HepG2 (cell line): ENCODE measurements around the gene WTAP. TPM values are rescaled to one million over a fixed set of nuclear protein-coding genes. Genes with fewer than 3 reads are reported as not detected.
A peak's percentile ranks its signal among the peaks of the same experiment; 100 is the strongest.

Source experiments
- CBX2 ChIP-seq, 2 experiments: fragments of 200-600 bp in 1 of 2; sonication (generic); formaldehyde crosslinking in 1 of 2; IDR thresholded peaks; 2 replicates each; pipeline versions ENCODE4 v1.7.0 to v1.8.1; 2018 to 2022; ENCODE audit warnings: low read depth in 2 of 2, low read length in 1 of 2, mild to moderate bottlenecking in 1 of 2, missing genetic modification reagents in 1 of 2
- ELF1 ChIP-seq: sonication (generic); formaldehyde crosslinking; IDR thresholded peaks from 2 replicates; pipeline ENCODE4 v1.4.0; 2020; ENCODE audit warnings: missing genetic modification reagents
- FOXM1 ChIP-seq: sonication (generic); formaldehyde crosslinking; IDR thresholded peaks from 2 replicates; pipeline ENCODE4 v1.5.0; 2020; ENCODE audit warnings: missing genetic modification reagents
- GLI4 ChIP-seq: sonication (generic); formaldehyde crosslinking; IDR thresholded peaks from 2 replicates; pipeline ENCODE4 v1.5.1; 2020; ENCODE audit warnings: missing genetic modification reagents, mild to moderate bottlenecking, moderate library complexity, borderline replicate concordance
- HOXA9 ChIP-seq: sonication (generic); formaldehyde crosslinking; IDR thresholded peaks from 2 replicates; pipeline ENCODE4 v1.8.1; 2022; ENCODE audit warnings: missing genetic modification reagents, mild to moderate bottlenecking, moderate library complexity, borderline replicate concordance
- IKZF5 ChIP-seq: IDR thresholded peaks from 2 replicates; pipeline ENCODE4 v1.6.1; 2018; ENCODE audit warnings: missing genetic modification reagents, mild to moderate bottlenecking, missing compliant biosample characterization
- KAT2B ChIP-seq: fragments of 150-350 bp; IDR thresholded peaks from 2 replicates; pipeline ENCODE4 v1.6.1; 2014; ENCODE audit warnings: low read depth, low read length, borderline replicate concordance
- MXD3 ChIP-seq: IDR thresholded peaks from 2 replicates; pipeline ENCODE4 v1.6.1; 2016; ENCODE audit warnings: mild to moderate bottlenecking, missing biosample characterization, missing genetic modification reagents
- SP140L ChIP-seq: sonication (generic); formaldehyde crosslinking; IDR thresholded peaks from 2 replicates; pipeline ENCODE4 v1.4.0; 2020; ENCODE audit warnings: missing genetic modification reagents, borderline replicate concordance
- TBP ChIP-seq: sonication (generic); formaldehyde crosslinking; IDR thresholded peaks from 2 replicates; pipeline ENCODE4 v1.5.0; 2020; ENCODE audit warnings: missing genetic modification reagents
- THAP7 ChIP-seq: sonication (generic); formaldehyde crosslinking; IDR thresholded peaks from 2 replicates; pipeline ENCODE4 v1.8.1; 2023; ENCODE audit warnings: mild to moderate bottlenecking, missing genetic modification reagents
- ZBTB7B ChIP-seq: sonication (generic); formaldehyde crosslinking; IDR thresholded peaks from 2 replicates; pipeline ENCODE4 v1.4.0; 2020; ENCODE audit warnings: missing genetic modification reagents
- ZKSCAN1 ChIP-seq: fragments of 150-350 bp; IDR thresholded peaks from 2 replicates; pipeline ENCODE4 v1.6.1; 2014; ENCODE audit warnings: low read length
- ZNF101 ChIP-seq: sonication (generic); formaldehyde crosslinking; IDR thresholded peaks from 2 replicates; pipeline ENCODE4 v1.4.0; 2020; ENCODE audit warnings: mild to moderate bottlenecking, low read depth, missing genetic modification reagents, borderline replicate concordance
- ZNF460 ChIP-seq: sonication (generic); formaldehyde crosslinking; IDR thresholded peaks from 2 replicates; pipeline ENCODE4 v1.5.1; 2020; ENCODE audit warnings: missing genetic modification reagents, mild to moderate bottlenecking, borderline replicate concordance
- ZNF816 ChIP-seq: sonication (generic); formaldehyde crosslinking; IDR thresholded peaks from 2 replicates; pipeline ENCODE4 v1.8.0; 2022; ENCODE audit warnings: missing genetic modification reagents, mild to moderate bottlenecking, borderline replicate concordance
- polyA plus RNA-seq, 8 experiments: library from polyadenylated mRNA; depleted of rRNA in 3 of 8; stranded (reverse) in 7 of 8; unstranded in 1 of 8; fragments of >200 nt; fragmentation: Illumina TruSeq in 4 of 8; extraction: Trizol in 4 of 8; gene quantifications; 2 replicates each; pipeline versions ENCODE4 v1.2.1 to v1.2.3, GENCODE V29; 2011 to 2016; ENCODE audit warnings: low read depth in 4 of 8, missing spikeins in 1 of 8, mixed read lengths in 1 of 8; ENCODE audit not compliant: insufficient read depth in 1 of 8
- total RNA-seq, 5 experiments: library from RNA; depleted of rRNA; stranded (reverse); fragments of >200 nt; fragmentation: Illumina TruSeq; extraction: Trizol; gene quantifications; 2 replicates each; pipeline ENCODE4 v1.2.3, GENCODE V29; 2016; ENCODE audit warnings: low read depth in 1 of 5
- TF ChIP-seq, protein P1 (sequence below): sonication (generic); formaldehyde crosslinking; IDR thresholded peaks from 2 replicates; pipeline ENCODE4 v1.8.0; 2022; ENCODE audit warnings: mild to moderate bottlenecking, missing genetic modification reagents
- TF ChIP-seq, protein P2 (sequence below): sonication (generic); formaldehyde crosslinking; IDR thresholded peaks from 2 replicates; pipeline ENCODE4 v1.4.0; 2020; ENCODE audit warnings: missing genetic modification reagents
- TF ChIP-seq, protein P3 (sequence below): IDR thresholded peaks from 2 replicates; pipeline ENCODE4 v1.6.1; 2016; ENCODE audit warnings: missing compliant biosample characterization, missing genetic modification reagents, borderline replicate concordance

WTAP gene
- total and polyA plus RNA-seq, 2 of the 13 experiments (the other 11 are each of a cell fraction or from before 2014, with no cell fraction given) = 31.6 to 167 TPM

DNA sequence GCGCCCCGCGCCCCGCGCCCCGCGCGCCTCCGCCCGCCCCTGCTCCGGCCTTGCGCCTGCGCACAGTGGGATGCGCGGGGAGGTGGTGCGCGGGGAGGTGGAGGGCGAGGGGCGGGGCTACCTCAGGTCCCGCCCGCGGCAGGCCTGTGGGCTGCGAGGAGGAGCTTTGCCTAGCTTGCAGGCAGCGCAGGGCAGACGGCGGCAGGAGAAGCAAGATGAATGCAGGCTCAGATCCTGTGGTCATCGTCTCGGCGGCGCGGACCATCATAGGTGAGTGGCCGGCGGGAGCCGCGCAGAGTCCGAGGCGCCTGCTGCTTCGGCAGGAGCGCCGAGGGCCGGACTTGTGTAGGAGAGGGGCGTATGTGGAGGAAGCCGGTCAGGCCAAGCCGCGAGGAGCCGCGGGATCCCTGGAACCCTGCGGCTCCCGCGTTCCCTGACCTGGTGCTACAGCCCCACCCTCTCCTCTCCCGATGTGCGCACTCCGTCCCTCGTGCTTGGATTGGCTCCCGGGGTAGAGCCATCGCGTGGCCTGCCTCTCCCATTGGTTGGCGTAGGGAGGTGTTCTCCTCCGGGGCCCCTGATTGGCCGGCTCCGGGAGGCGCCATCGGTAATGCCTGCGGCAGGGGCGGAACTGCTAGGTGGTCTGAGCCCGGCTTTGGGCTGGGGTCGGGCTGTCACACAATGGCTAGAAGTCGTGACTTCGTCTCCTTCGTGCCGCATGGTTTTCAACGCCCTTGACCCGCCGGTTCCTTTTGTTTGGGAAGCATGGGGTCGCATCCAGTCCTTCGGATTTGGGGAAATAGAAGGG lies 34.8 kb downstream of the WTAP start, which contains the start of gene ACAT2 (continued):
- TF ChIP-seq IKZF5 = peak; percentile 80
- no peak for TF ChIP-seq ZNF460 (CRISPR knock-in tag)
- TF ChIP-seq, protein P1, sequence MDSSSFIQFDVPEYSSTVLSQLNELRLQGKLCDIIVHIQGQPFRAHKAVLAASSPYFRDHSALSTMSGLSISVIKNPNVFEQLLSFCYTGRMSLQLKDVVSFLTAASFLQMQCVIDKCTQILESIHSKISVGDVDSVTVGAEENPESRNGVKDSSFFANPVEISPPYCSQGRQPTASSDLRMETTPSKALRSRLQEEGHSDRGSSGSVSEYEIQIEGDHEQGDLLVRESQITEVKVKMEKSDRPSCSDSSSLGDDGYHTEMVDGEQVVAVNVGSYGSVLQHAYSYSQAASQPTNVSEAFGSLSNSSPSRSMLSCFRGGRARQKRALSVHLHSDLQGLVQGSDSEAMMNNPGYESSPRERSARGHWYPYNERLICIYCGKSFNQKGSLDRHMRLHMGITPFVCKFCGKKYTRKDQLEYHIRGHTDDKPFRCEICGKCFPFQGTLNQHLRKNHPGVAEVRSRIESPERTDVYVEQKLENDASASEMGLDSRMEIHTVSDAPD (CRISPR knock-in tag) = peak; percentile 53; the same call in 1 of the 2 replicates
- peak; percentile 94; the same call in 1 of the 2 replicates for TF ChIP-seq THAP7
- no peak for TF ChIP-seq CBX2 (IDR thresholded peaks at IDR 0.05; ENCODE audit: low read depth, low read length)
- 0 out of 2 replicates have a peak, but pooled peaks have one; percentile 49 for TF ChIP-seq CBX2 (CRISPR knock-in tag; IDR thresholded peaks at IDR 0.05; ENCODE audit: low read depth)
- TF ChIP-seq ZNF101 (CRISPR knock-in tag) = no peak; the same call in 1 of the 2 replicates
- no peak for TF ChIP-seq ZKSCAN1
- peak; percentile 69; the same call in 1 of the 2 replicates for TF ChIP-seq MXD3
- TF ChIP-seq TBP (CRISPR knock-in tag) = no peak
- no peak for TF ChIP-seq KAT2B
- TF ChIP-seq, protein P2, sequence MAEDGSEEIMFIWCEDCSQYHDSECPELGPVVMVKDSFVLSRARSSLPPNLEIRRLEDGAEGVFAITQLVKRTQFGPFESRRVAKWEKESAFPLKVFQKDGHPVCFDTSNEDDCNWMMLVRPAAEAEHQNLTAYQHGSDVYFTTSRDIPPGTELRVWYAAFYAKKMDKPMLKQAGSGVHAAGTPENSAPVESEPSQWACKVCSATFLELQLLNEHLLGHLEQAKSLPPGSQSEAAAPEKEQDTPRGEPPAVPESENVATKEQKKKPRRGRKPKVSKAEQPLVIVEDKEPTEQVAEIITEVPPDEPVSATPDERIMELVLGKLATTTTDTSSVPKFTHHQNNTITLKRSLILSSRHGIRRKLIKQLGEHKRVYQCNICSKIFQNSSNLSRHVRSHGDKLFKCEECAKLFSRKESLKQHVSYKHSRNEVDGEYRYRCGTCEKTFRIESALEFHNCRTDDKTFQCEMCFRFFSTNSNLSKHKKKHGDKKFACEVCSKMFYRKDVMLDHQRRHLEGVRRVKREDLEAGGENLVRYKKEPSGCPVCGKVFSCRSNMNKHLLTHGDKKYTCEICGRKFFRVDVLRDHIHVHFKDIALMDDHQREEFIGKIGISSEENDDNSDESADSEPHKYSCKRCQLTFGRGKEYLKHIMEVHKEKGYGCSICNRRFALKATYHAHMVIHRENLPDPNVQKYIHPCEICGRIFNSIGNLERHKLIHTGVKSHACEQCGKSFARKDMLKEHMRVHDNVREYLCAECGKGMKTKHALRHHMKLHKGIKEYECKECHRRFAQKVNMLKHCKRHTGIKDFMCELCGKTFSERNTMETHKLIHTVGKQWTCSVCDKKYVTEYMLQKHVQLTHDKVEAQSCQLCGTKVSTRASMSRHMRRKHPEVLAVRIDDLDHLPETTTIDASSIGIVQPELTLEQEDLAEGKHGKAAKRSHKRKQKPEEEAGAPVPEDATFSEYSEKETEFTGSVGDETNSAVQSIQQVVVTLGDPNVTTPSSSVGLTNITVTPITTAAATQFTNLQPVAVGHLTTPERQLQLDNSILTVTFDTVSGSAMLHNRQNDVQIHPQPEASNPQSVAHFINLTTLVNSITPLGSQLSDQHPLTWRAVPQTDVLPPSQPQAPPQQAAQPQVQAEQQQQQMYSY (CRISPR knock-in tag) = peak; percentile 57; the same call in 1 of the 2 replicates
- TF ChIP-seq FOXM1 (CRISPR knock-in tag) = peak; percentile 63
- peak; percentile 47 for TF ChIP-seq ELF1 (CRISPR knock-in tag)
- peak; percentile 99; the same call in 1 of the 2 replicates for TF ChIP-seq ZNF816 (CRISPR knock-in tag)
- TF ChIP-seq, protein P3, sequence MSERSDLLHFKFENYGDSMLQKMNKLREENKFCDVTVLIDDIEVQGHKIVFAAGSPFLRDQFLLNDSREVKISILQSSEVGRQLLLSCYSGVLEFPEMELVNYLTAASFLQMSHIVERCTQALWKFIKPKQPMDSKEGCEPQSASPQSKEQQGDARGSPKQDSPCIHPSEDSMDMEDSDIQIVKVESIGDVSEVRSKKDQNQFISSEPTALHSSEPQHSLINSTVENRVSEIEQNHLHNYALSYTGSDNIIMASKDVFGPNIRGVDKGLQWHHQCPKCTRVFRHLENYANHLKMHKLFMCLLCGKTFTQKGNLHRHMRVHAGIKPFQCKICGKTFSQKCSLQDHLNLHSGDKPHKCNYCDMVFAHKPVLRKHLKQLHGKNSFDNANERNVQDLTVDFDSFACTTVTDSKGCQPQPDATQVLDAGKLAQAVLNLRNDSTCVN (CRISPR knock-in tag) = peak; percentile 64
- no peak; the same call in 1 of the 2 replicates for TF ChIP-seq SP140L (CRISPR knock-in tag)
- TF ChIP-seq ZBTB7B (CRISPR knock-in tag) = peak; percentile 82; the same call in 1 of the 2 replicates
- TF ChIP-seq GLI4 = peak; percentile 79
- no peak for TF ChIP-seq HOXA9
